GM12801 (cell line): ENCODE results near the gene TOP1.

Experiments used
- TF ChIP-seq, protein P1 (sequence below): IDR thresholded peaks from one replicate; pipeline ENCODE4 v1.5.1; 2011; ENCODE audit warnings: control low read depth; ENCODE audit not compliant: insufficient read length; ENCODE audit errors: extremely low read depth

TOP1 gene

DNA sequence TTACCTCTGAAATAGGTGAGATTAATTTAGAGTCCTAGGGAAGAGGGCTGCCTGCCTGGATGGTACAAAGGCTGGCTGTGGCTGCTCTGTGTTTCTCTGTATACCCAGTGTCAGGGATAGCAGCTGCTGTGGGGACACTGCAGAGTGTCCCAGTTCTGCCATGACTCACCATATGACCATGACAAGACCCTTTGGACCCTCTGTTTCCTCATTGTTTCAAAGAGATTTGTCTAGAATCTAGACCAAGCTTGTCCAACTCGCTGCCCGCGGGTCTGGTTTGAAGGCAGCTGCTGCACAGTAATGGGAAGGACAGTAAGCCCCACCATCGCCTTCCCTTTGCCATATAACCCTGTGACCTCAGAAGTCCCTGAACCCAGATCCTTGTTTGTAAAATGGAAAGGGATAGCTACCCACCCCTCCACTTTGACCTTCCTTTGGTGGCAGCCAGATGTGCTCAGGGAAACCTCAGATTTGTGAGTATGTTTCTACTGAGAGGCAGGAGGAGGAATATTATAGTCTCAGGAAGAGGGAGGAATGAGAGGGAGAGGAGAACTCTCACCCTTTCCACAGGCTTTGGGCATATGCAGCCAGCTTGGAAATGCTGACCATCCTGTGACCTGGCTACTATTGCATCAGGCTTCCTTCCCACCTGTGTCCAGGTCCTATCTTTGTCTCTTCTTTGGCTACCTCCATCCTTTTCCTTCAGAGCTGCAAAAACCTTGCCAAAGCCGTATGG is 122.7 kb downstream of the TOP1 start:
- TF ChIP-seq, protein P1, sequence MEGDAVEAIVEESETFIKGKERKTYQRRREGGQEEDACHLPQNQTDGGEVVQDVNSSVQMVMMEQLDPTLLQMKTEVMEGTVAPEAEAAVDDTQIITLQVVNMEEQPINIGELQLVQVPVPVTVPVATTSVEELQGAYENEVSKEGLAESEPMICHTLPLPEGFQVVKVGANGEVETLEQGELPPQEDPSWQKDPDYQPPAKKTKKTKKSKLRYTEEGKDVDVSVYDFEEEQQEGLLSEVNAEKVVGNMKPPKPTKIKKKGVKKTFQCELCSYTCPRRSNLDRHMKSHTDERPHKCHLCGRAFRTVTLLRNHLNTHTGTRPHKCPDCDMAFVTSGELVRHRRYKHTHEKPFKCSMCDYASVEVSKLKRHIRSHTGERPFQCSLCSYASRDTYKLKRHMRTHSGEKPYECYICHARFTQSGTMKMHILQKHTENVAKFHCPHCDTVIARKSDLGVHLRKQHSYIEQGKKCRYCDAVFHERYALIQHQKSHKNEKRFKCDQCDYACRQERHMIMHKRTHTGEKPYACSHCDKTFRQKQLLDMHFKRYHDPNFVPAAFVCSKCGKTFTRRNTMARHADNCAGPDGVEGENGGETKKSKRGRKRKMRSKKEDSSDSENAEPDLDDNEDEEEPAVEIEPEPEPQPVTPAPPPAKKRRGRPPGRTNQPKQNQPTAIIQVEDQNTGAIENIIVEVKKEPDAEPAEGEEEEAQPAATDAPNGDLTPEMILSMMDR, result no peak

DNA sequence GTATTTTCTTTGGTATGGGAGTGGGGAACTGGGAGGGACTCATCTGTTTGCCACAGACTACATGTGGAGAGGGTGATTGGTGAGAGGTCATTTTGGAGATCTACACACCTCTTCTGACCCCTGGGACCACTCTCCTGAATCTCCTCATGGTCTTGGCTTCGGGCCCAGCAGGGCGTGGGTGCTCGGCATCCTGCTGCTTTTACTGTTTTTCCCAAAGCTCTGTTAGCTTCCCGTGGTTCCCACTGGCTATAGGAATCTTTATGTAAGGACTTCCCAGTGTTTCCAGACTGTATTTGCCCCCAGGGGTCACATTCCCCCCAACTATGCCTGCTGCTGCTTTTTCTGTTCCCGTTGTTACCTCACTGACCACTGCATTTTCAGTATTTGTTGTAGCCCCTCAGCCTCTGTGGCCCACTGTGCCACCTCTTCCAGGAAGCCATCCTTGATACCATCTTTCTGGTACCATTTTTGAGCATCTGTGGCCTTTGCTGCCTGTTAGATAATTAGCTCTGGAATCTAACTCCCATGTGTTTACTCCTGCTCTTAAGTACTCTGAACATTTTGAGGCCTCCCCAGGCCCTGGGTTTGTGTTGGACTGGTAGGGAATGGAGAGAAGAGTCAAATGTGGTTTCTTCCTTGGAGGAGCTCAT is 123.6 kb downstream of the TOP1 start:
- TF ChIP-seq, protein P1, result no peak

GRCh38 chr20:41154436-41155176 is 126.0 kb downstream of the TOP1 start:
- TF ChIP-seq, protein P1, result no peak

GRCh38 chr20:41155261-41155660 is 126.6 kb downstream of the TOP1 start:
- TF ChIP-seq, protein P1, result no peak

- TF ChIP-seq, protein P1, result no peak
Measured at GRCh38 chr20:41158082-41158625, 129.5 kb downstream of the TOP1 start.

DNA sequence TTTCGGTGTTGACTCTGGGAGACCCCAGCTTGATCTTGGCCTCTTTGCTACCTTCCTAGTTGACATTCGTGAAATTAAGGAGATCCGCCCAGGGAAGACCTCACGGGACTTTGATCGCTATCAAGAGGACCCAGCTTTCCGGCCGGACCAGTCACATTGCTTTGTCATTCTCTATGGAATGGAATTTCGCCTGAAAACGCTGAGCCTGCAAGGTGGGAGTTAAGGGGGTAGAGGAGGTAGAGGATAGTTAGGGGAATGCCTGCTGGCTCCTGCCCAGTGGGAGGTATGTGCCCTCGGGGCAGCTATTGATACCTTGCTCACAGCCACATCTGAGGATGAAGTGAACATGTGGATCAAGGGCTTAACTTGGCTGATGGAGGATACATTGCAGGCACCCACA is 130.9 kb downstream of the TOP1 start:
- TF ChIP-seq, protein P1, result no peak

- TF ChIP-seq, protein P1, result no peak
Measured at GRCh38 chr20:41160686-41161085, 132.1 kb downstream of the TOP1 start.
